Trophoblast cell (in vitro differentiated cells and primary cell): ENCODE results near the gene TOMM20.

Experiments
- DNase-seq, 2 donors: peaks; one replicate each; pipeline ENCODE4 v3.0.0-alpha.2; 2016
- H2AFZ ChIP-seq: 2 replicates; pipeline ENCODE4 v1.6.1; 2013; ENCODE audit warnings: low read length, moderate library complexity, mild to moderate bottlenecking; ENCODE audit not compliant: insufficient read depth, poor library complexity
- H2AK5ac ChIP-seq: 2 replicates; pipeline ENCODE4 v1.6.1; 2013; ENCODE audit warnings: mild to moderate bottlenecking, low read length
- H2BK120ac ChIP-seq: 2 replicates; pipeline ENCODE4 v1.6.1; 2013; ENCODE audit warnings: low read length, mild to moderate bottlenecking, moderate library complexity; ENCODE audit not compliant: insufficient read depth, poor library complexity
- H2BK12ac ChIP-seq: 2 replicates; pipeline ENCODE4 v1.6.1; 2013; ENCODE audit warnings: mild to moderate bottlenecking, low read length, moderate library complexity
- H2BK5ac ChIP-seq: 2 replicates; pipeline ENCODE4 v1.6.1; 2013; ENCODE audit warnings: low read length, low read depth, moderate library complexity, mild to moderate bottlenecking; ENCODE audit not compliant: poor library complexity
- H3K14ac ChIP-seq: 2 replicates; pipeline ENCODE4 v1.6.1; 2013; ENCODE audit warnings: mild to moderate bottlenecking, low read length
- H3K18ac ChIP-seq: 2 replicates; pipeline ENCODE4 v1.6.1; 2013; ENCODE audit warnings: mild to moderate bottlenecking, low read length
- H3K23ac ChIP-seq: 2 replicates; pipeline ENCODE4 v1.6.1; 2013; ENCODE audit warnings: low read length
- H3K27ac ChIP-seq: 2 replicates; pipeline ENCODE4 v1.5.1; 2013; ENCODE audit warnings: low read depth, mild to moderate bottlenecking, inconsistent platforms, low read length, moderate library complexity
- H3K27me3 ChIP-seq: 2 replicates; pipeline ENCODE4 v1.6.1; 2013; ENCODE audit warnings: inconsistent platforms, mild to moderate bottlenecking, low read length, moderate library complexity; ENCODE audit not compliant: insufficient read depth
- H3K36me3 ChIP-seq, 2 experiments: 1 replicate in 1 of 2; 2 replicates in 1 of 2; pipeline ENCODE4 v1.6.1; 2013; ENCODE audit warnings: low read length in 2 of 2, mild to moderate bottlenecking in 2 of 2, moderate library complexity in 1 of 2; ENCODE audit not compliant: insufficient read depth in 2 of 2, control insufficient read depth in 1 of 2
- H3K4ac ChIP-seq: 2 replicates; pipeline ENCODE4 v1.6.1; 2013; ENCODE audit warnings: low read depth, mild to moderate bottlenecking, low read length, moderate library complexity
- H3K4me1 ChIP-seq, 2 experiments: 1 replicate in 1 of 2; 2 replicates in 1 of 2; pipeline ENCODE4 v1.6.1; 2013; ENCODE audit warnings: low read length in 2 of 2, mild to moderate bottlenecking in 2 of 2, moderate library complexity in 1 of 2; ENCODE audit not compliant: insufficient read depth in 2 of 2, control insufficient read depth in 1 of 2
- H3K4me2 ChIP-seq: 2 replicates; pipeline ENCODE4 v1.6.1; 2013; ENCODE audit warnings: inconsistent platforms, mild to moderate bottlenecking, low read length, moderate library complexity
- H3K4me3 ChIP-seq: 2 replicates; pipeline ENCODE4 v1.5.1; 2013; ENCODE audit warnings: mild to moderate bottlenecking, low read depth, low read length, inconsistent platforms
- H3K79me1 ChIP-seq: one replicate; pipeline ENCODE4 v1.6.1; 2013; ENCODE audit warnings: low read length
- H3K79me2 ChIP-seq: 2 replicates; pipeline ENCODE4 v1.6.1; 2013; ENCODE audit warnings: low read length, mild to moderate bottlenecking; ENCODE audit not compliant: control insufficient read depth, insufficient read depth, poor library complexity
- H3K9ac ChIP-seq: 2 replicates; pipeline ENCODE4 v1.6.1; 2013; ENCODE audit warnings: mild to moderate bottlenecking, low read length
- H3K9me3 ChIP-seq: 2 replicates; pipeline ENCODE4 v1.6.1; 2013; ENCODE audit warnings: low read depth, mild to moderate bottlenecking, control low read depth, inconsistent platforms, low read length; ENCODE audit not compliant: insufficient read depth
- H4K12ac ChIP-seq: 2 replicates; pipeline ENCODE4 v1.6.1; 2013; ENCODE audit warnings: low read depth, mild to moderate bottlenecking, low read length, moderate library complexity
- H4K8ac ChIP-seq: 2 replicates; pipeline ENCODE4 v1.6.1; 2013; ENCODE audit warnings: low read depth, mild to moderate bottlenecking, low read length, moderate library complexity
- H4K91ac ChIP-seq: one replicate; pipeline ENCODE4 v1.6.1; 2013; ENCODE audit warnings: low read depth, mild to moderate bottlenecking, low read length, moderate library complexity
- WGBS: extraction: QIAGEN DNeasy Blood & Tissue Kit; methylation state at CpG from one replicate; pipeline ENCODE4 v1.1.7; 2013; ENCODE audit warnings: missing lambda C conversion rate; ENCODE audit not compliant: insufficient read length, insufficient coverage; ENCODE audit errors: extremely low coverage; 5-methylcytosine and 5-hydroxymethylcytosine counted together

Gene TOMM20

DNA sequence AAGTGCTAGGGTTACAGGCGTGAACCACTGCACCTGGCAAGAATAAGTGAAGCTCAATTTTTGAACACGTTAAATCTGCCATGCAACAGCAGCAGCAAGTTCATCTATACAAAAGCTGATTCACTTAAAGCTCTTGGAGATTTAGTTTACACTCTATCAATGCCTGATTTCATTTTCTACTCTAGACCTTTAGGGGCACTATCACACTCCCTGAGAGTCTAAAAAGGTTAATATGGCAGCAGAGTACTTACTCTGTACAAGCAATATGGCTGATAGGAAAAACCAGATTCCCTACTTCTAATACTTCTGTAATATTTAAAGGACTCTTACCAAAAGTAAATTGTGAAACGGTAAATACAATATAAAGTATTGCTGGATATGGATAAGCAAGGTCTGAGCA is 27.6 kb upstream of the TOMM20 start:
- H3K79me2 ChIP-seq: peaks cover 3% of the 10 kb centered on the region
- no peak overlapping the region for H3K4me3 ChIP-seq
- no peak overlapping the region for H3K4ac ChIP-seq
- no peak overlapping the region for H3K14ac ChIP-seq
- no peak overlapping the region for H3K18ac ChIP-seq
- no peaks in the 10 kb centered on the region for H3K9me3 ChIP-seq
- peaks cover 31 to 49% of the 10 kb centered on the region in 2 experiments for H3K36me3 ChIP-seq
- H2BK12ac ChIP-seq: no peak overlapping the region
- peaks cover 4% of the 10 kb centered on the region for H3K79me1 ChIP-seq
- H4K8ac ChIP-seq: no peak overlapping the region
- H3K27me3 ChIP-seq: no peaks in the 10 kb centered on the region
- WGBS: no CpG with 5 or more reads among the region's 3 CpGs
- H4K91ac ChIP-seq: no peak overlapping the region
- no peak overlapping the region for H3K9ac ChIP-seq
- H3K27ac ChIP-seq: no peak overlapping the region
- H2AFZ ChIP-seq: no peak overlapping the region
- H4K12ac ChIP-seq: no peak overlapping the region
- H2AK5ac ChIP-seq: no peak overlapping the region
- H3K4me2 ChIP-seq: no peak overlapping the region
- H3K4me1 ChIP-seq: peaks cover 3 to 4% of the 10 kb centered on the region in 2 experiments
- H2BK120ac ChIP-seq: no peak overlapping the region
- H2BK5ac ChIP-seq: no peak overlapping the region
- H3K23ac ChIP-seq: no peak overlapping the region
- no peak for DNase-seq

DNA sequence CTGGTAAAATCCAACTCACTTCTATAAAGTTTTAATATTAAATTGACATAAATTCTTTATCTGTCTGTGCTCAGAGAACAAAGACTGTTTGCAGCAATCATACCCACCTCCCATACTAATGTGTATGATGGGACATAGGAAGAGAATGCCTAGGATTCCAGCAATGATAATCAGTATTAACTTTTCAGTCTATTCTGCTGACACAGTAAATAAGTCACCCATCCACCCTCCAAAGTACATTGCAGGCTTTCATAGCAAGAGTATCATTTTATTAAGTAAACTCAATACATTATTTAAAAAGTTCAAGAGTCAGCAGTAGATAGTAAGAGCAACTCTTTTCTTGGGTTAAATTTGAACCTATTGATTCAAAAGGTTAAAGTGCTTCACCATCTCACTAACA is 23.6 kb upstream of the TOMM20 start:
- H2BK12ac ChIP-seq: no peak overlapping the region
- no peaks in the 10 kb centered on the region for H3K79me2 ChIP-seq
- no peak overlapping the region for H3K27ac ChIP-seq
- H3K4me2 ChIP-seq: no peak overlapping the region
- H3K9ac ChIP-seq: no peak overlapping the region
- H3K4me3 ChIP-seq: no peak overlapping the region
- DNase-seq: no peak
- no peak overlapping the region for H2AFZ ChIP-seq
- H3K9me3 ChIP-seq: no peaks in the 10 kb centered on the region
- H3K27me3 ChIP-seq: no peaks in the 10 kb centered on the region
- H3K36me3 ChIP-seq: peaks cover 22 to 52% of the 10 kb centered on the region in 2 experiments
- H2BK5ac ChIP-seq: no peak overlapping the region
- no peak overlapping the region for H4K8ac ChIP-seq
- H2AK5ac ChIP-seq: no peak overlapping the region
- H3K18ac ChIP-seq: no peak overlapping the region
- no peak overlapping the region for H3K23ac ChIP-seq
- no peak overlapping the region for H4K12ac ChIP-seq
- H4K91ac ChIP-seq: no peak overlapping the region
- no peaks in the 10 kb centered on the region for H3K4me1 ChIP-seq
- H3K79me1 ChIP-seq: no peaks in the 10 kb centered on the region
- H3K4ac ChIP-seq: no peak overlapping the region
- H3K14ac ChIP-seq: no peak overlapping the region
- no peak overlapping the region for H2BK120ac ChIP-seq

- Histone ChIP-seq H3K4ac (no peak overlapping the region), H3K4me2 (no peak overlapping the region), H3K27ac (no peak overlapping the region), H2BK5ac (no peak overlapping the region), H3K18ac (no peak overlapping the region), H3K79me2 (no peaks in the 10 kb centered on the region), H3K9ac (no peak overlapping the region), H2BK12ac (no peak overlapping the region), H2BK120ac (no peak overlapping the region), H3K27me3 (no peaks in the 10 kb centered on the region), H4K91ac (no peak overlapping the region), H3K9me3 (no peaks in the 10 kb centered on the region), H3K14ac (no peak overlapping the region), H2AK5ac (no peak overlapping the region), H3K79me1 (no peaks in the 10 kb centered on the region), H4K12ac (no peak overlapping the region), H3K4me3 (no peak overlapping the region), H3K36me3 (peaks cover 25 to 49% of the 10 kb centered on the region in 2 experiments), H3K4me1 (no peaks in the 10 kb centered on the region), H4K8ac (no peak overlapping the region), H2AFZ (no peak overlapping the region), H3K23ac (no peak overlapping the region)
- no CpG with 5 or more reads among the region's 2 CpGs for WGBS
- DNase-seq: no peak
Measured at GRCh38 chr1:235151033-235151432, 22.4 kb upstream of the TOMM20 start.

GRCh38 chr1:235149824-235150223 is 21.2 kb upstream of the TOMM20 start:
- H3K79me1 ChIP-seq: no peaks in the 10 kb centered on the region
- no peak overlapping the region for H3K4me3 ChIP-seq
- H2AK5ac ChIP-seq: no peak overlapping the region
- no peak overlapping the region for H3K27ac ChIP-seq
- no peak overlapping the region for H3K4me2 ChIP-seq
- no peak overlapping the region for H2BK120ac ChIP-seq
- no peaks in the 10 kb centered on the region for H3K27me3 ChIP-seq
- no peak overlapping the region for H4K8ac ChIP-seq
- H2BK12ac ChIP-seq: no peak overlapping the region
- H3K23ac ChIP-seq: no peak overlapping the region
- H3K36me3 ChIP-seq: peaks cover 31 to 53% of the 10 kb centered on the region in 2 experiments
- H3K18ac ChIP-seq: no peak overlapping the region
- H3K79me2 ChIP-seq: no peaks in the 10 kb centered on the region
- no peak for DNase-seq
- H2AFZ ChIP-seq: no peak overlapping the region
- H3K4ac ChIP-seq: no peak overlapping the region
- no peak overlapping the region for H4K91ac ChIP-seq
- H3K9ac ChIP-seq: no peak overlapping the region
- no peaks in the 10 kb centered on the region for H3K4me1 ChIP-seq
- WGBS: no CpG with 5 or more reads among the region's 9 CpGs
- H2BK5ac ChIP-seq: no peak overlapping the region
- no peak overlapping the region for H3K14ac ChIP-seq
- no peak overlapping the region for H4K12ac ChIP-seq
- H3K9me3 ChIP-seq: no peaks in the 10 kb centered on the region
